Measurements from ENCODE around the gene CFAP74. TPM values are rescaled to one million over a fixed set of nuclear protein-coding genes. Genes with fewer than 3 reads are reported as not detected.

The CFAP74 gene
- total and polyA plus RNA-seq, 2 of the 13 experiments (the other 11 are each of a cell fraction or from before 2014, with no cell fraction given) = 0.27 to 0.62 TPM

GRCh38 chr1:1920608-1921458, 82.8 kb downstream of the CFAP74 start (continued):
- no peak for TF ChIP-seq MXI1 (IDR thresholded peaks at IDR 0.05; ENCODE audit: borderline replicate concordance, low read depth, low read length)
- 0 out of 2 replicates have a peak, but pooled peaks have one; percentile 60 for TF ChIP-seq NR1H2 (CRISPR knock-in tag; IDR thresholded peaks at IDR 0.05; ENCODE audit: borderline replicate concordance, low read depth)
- TF ChIP-seq RARA (CRISPR knock-in tag; IDR thresholded peaks at IDR 0.05) = no peak
- no peak for TF ChIP-seq POLR2A (IDR thresholded peaks at IDR 0.05; ENCODE audit: insufficient read depth in 1 of 2, low read depth in 2 of 2, low read length in 2 of 2)
- no peak for TF ChIP-seq ZSCAN30 (CRISPR knock-in tag; IDR thresholded peaks at IDR 0.05)
- TF ChIP-seq ERF (CRISPR knock-in tag; IDR thresholded peaks at IDR 0.05) = no peak
- peak; percentile 80 for TF ChIP-seq ZNF768 (CRISPR knock-in tag; IDR thresholded peaks at IDR 0.05)
- TF ChIP-seq, protein P1, sequence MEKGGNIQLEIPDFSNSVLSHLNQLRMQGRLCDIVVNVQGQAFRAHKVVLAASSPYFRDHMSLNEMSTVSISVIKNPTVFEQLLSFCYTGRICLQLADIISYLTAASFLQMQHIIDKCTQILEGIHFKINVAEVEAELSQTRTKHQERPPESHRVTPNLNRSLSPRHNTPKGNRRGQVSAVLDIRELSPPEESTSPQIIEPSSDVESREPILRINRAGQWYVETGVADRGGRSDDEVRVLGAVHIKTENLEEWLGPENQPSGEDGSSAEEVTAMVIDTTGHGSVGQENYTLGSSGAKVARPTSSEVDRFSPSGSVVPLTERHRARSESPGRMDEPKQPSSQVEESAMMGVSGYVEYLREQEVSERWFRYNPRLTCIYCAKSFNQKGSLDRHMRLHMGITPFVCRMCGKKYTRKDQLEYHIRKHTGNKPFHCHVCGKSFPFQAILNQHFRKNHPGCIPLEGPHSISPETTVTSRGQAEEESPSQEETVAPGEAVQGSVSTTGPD (CRISPR knock-in tag; IDR thresholded peaks at IDR 0.05) = no peak
- 0 out of 2 replicates have a peak, but pooled peaks have one; percentile 19 for TF ChIP-seq ZSCAN25 (CRISPR knock-in tag; IDR thresholded peaks at IDR 0.05)
- no peak for TF ChIP-seq ZSCAN12 (CRISPR knock-in tag; IDR thresholded peaks at IDR 0.05)
- no peak for TF ChIP-seq ZNF224 (CRISPR knock-in tag; IDR thresholded peaks at IDR 0.05)
- TF ChIP-seq ETV6 (CRISPR knock-in tag; conservative IDR thresholded peaks at IDR 0.05) = no peak; the same call in 1 of the 2 replicates
- no peak for TF ChIP-seq ZNF431 (CRISPR knock-in tag; IDR thresholded peaks at IDR 0.05; ENCODE audit: borderline replicate concordance, low read depth)
- TF ChIP-seq THAP8 (CRISPR knock-in tag; IDR thresholded peaks at IDR 0.05; ENCODE audit: borderline replicate concordance) = no peak
- no peak for TF ChIP-seq IKZF4 (CRISPR knock-in tag; IDR thresholded peaks at IDR 0.05; ENCODE audit: borderline replicate concordance, low read depth, not compliant biosample characterization)
- TF ChIP-seq GTF2F1 (IDR thresholded peaks at IDR 0.05; ENCODE audit: low read length) = no peak
- TF ChIP-seq ZNF263 (CRISPR knock-in tag; IDR thresholded peaks at IDR 0.05) = 0 out of 2 replicates have a peak, but pooled peaks have one; percentile 24
- TF ChIP-seq MIER2 (CRISPR knock-in tag; IDR thresholded peaks at IDR 0.05) = no peak
- TF ChIP-seq, protein P2, sequence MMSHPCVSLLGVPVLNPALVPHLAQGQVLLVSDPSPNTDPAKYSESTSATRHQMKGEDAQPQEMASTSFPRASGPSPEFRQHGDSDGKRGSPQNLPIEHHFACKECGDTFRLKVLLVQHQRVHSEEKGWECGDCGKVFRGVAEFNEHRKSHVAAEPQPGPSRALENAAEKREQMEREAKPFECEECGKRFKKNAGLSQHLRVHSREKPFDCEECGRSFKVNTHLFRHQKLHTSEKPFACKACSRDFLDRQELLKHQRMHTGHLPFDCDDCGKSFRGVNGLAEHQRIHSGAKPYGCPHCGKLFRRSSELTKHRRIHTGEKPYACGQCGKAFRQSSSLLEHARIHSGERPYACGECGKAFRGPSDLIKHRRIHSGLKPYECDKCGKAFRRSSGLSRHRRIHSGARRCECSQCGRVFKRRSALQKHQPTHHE (CRISPR knock-in tag; IDR thresholded peaks at IDR 0.05; ENCODE audit: borderline replicate concordance) = no peak
- TF ChIP-seq, protein P3, sequence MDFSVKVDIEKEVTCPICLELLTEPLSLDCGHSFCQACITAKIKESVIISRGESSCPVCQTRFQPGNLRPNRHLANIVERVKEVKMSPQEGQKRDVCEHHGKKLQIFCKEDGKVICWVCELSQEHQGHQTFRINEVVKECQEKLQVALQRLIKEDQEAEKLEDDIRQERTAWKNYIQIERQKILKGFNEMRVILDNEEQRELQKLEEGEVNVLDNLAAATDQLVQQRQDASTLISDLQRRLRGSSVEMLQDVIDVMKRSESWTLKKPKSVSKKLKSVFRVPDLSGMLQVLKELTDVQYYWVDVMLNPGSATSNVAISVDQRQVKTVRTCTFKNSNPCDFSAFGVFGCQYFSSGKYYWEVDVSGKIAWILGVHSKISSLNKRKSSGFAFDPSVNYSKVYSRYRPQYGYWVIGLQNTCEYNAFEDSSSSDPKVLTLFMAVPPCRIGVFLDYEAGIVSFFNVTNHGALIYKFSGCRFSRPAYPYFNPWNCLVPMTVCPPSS (IDR thresholded peaks at IDR 0.05) = no peak
- TF ChIP-seq ARNT2 (CRISPR knock-in tag; IDR thresholded peaks at IDR 0.05; ENCODE audit: low read depth) = no peak
- TF ChIP-seq SIN3B (IDR thresholded peaks at IDR 0.05; ENCODE audit: low read length) = no peak
- TF ChIP-seq DR1 (CRISPR knock-in tag; IDR thresholded peaks at IDR 0.05) = 0 out of 2 replicates have a peak, but pooled peaks have one; percentile 41
- no peak for TF ChIP-seq SIN3A (IDR thresholded peaks at IDR 0.05; ENCODE audit: borderline replicate concordance, low read depth, low read length)
- TF ChIP-seq PCBP2 (optimal IDR thresholded peaks at IDR 0.05; ENCODE audit: low read depth, low read length, poor library complexity, severe bottlenecking) = no peak
- TF ChIP-seq TBL1XR1 (IDR thresholded peaks at IDR 0.05; ENCODE audit: borderline replicate concordance, low read length, partially characterized antibody) = no peak

Data from HepG2 (cell line).